H1 (cell line): ENCODE results near the gene SMARCA2. TPM values are rescaled to one million over a fixed set of nuclear protein-coding genes. Genes with fewer than 3 reads are reported as not detected.

Source experiments
- CTCF ChIA-PET: fragments of 300-600 bp; sonication (Branson Sonifier 250); formaldehyde crosslinking; loops from one replicate; lab custom pipeline; 2021; ENCODE audit not compliant: partially characterized antibody; lab: Charles Lee
- POLR2A ChIA-PET: fragments of 300-600 bp; sonication (Branson Sonifier 250); formaldehyde crosslinking; loops from one replicate; lab custom pipeline; 2021; ENCODE audit warnings: inconsistent platforms; ENCODE audit not compliant: partially characterized antibody; lab: Charles Lee
- DNase-seq, 2 experiments: peaks; one replicate each; pipeline versions ENCODE4 v3.0.0 to v3.0.0-alpha.2; 2010 to 2022; ENCODE audit warnings: low spot score in 2 of 2, low read depth in 1 of 2, mixed read lengths in 1 of 2
- FAIRE-seq: peaks from 2 replicates; lab custom pipeline; 2011; peaks lifted over from hg19 to GRCh38; lab: Jason Lieb, UNC
- H2AFZ ChIP-seq: 2 replicates; pipeline ENCODE4 v1.8.1; 2012; ENCODE audit warnings: low read length, inconsistent platforms
- H2AK5ac ChIP-seq: 2 replicates; pipeline ENCODE4 v1.6.1; 2013; ENCODE audit warnings: low read depth, low read length
- H2BK120ac ChIP-seq: replicated peaks from 2 replicates; pipeline ENCODE3; 2013; ENCODE audit warnings: low read depth, low read length, inconsistent platforms
- H2BK12ac ChIP-seq: 2 replicates; pipeline ENCODE4 v1.6.1; 2013; ENCODE audit warnings: low read depth, low read length
- H2BK15ac ChIP-seq: 2 replicates; pipeline ENCODE4 v1.6.1; 2013; ENCODE audit warnings: low read length
- H2BK20ac ChIP-seq: 2 replicates; pipeline ENCODE4 v1.6.1; 2013; ENCODE audit warnings: low read length
- H2BK5ac ChIP-seq: 2 replicates; pipeline ENCODE4 v1.6.1; 2013; ENCODE audit warnings: low read depth, low read length
- H3K14ac ChIP-seq: 2 replicates; pipeline ENCODE4 v1.6.1; 2013; ENCODE audit warnings: inconsistent platforms; ENCODE audit not compliant: insufficient read length
- H3K18ac ChIP-seq: 2 replicates; pipeline ENCODE4 v1.6.1; 2013; ENCODE audit warnings: low read length; ENCODE audit errors: extremely low read depth
- H3K23ac ChIP-seq: 2 replicates; pipeline ENCODE4 v1.6.1; 2013; ENCODE audit warnings: inconsistent platforms; ENCODE audit not compliant: insufficient read length
- H3K23me2 ChIP-seq: 2 replicates; pipeline ENCODE4 v1.6.1; 2013; ENCODE audit warnings: low read depth, low read length
- H3K27ac ChIP-seq: 2 replicates; pipeline ENCODE4 v1.6.1; 2011; ENCODE audit warnings: low read depth, low read length, inconsistent platforms
- H3K27me3 ChIP-seq, 4 experiments: replicated peaks in 1 of 4; 1 replicate in 1 of 4; 2 replicates in 3 of 4; pipeline versions ENCODE4 v1.6.1 to v1.8.1; 2011 to 2013; ENCODE audit warnings: low read length in 3 of 4, mild to moderate bottlenecking in 3 of 4, inconsistent platforms in 2 of 4, mixed read lengths in 2 of 4, moderate library complexity in 1 of 4; ENCODE audit not compliant: control insufficient read depth in 3 of 4, insufficient read depth in 3 of 4; ENCODE audit errors: extremely low read depth in 1 of 4
- H3K36me3 ChIP-seq, 4 experiments: 2 replicates each; pipeline versions ENCODE4 v1.6.1 to v1.8.1; 2011 to 2013; ENCODE audit warnings: mild to moderate bottlenecking in 4 of 4, low read length in 3 of 4, moderate library complexity in 2 of 4, control low read depth in 1 of 4, inconsistent platforms in 1 of 4; ENCODE audit not compliant: insufficient read depth in 4 of 4, control insufficient read depth in 2 of 4
- H3K4ac ChIP-seq: replicated peaks from 2 replicates; pipeline ENCODE3; 2013; ENCODE audit warnings: low read length, low read depth, mixed read lengths, inconsistent platforms; ENCODE audit not compliant: insufficient read length
- H3K4me1 ChIP-seq, 4 experiments: replicated peaks in 1 of 4; 1 replicate in 1 of 4; 2 replicates in 3 of 4; pipeline versions ENCODE4 v1.6.1 to v1.8.1; 2011 to 2013; ENCODE audit warnings: low read length in 3 of 4, inconsistent platforms in 2 of 4, mixed read lengths in 1 of 4; ENCODE audit not compliant: insufficient read depth in 4 of 4, control insufficient read depth in 3 of 4
- H3K4me2 ChIP-seq, 2 experiments: 2 replicates each; pipeline versions ENCODE4 v1.6.1 to v1.8.1; 2011 to 2013; ENCODE audit warnings: low read depth in 2 of 2, low read length in 2 of 2, control low read depth in 1 of 2, inconsistent platforms in 1 of 2, mild to moderate bottlenecking in 1 of 2; ENCODE audit not compliant: insufficient read depth in 1 of 2
- H3K4me3 ChIP-seq, 4 experiments: fragments of 200-600, 300-600 bp in 1 of 4; sonication (generic), shearing (Covaris generic), sonication (Bioruptor Twin) in 1 of 4; 2 replicates each; pipeline versions ENCODE4 v1.5.1 to v1.8.1; 2011 to 2016; ENCODE audit warnings: low read length in 4 of 4, low read depth in 3 of 4, control low read depth in 2 of 4, inconsistent platforms in 2 of 4, mild to moderate bottlenecking in 2 of 4, mixed read lengths in 1 of 4, moderate library complexity in 1 of 4; ENCODE audit not compliant: insufficient read depth in 2 of 4; ENCODE audit errors: extremely low read depth in 1 of 4
- H3K56ac ChIP-seq: replicated peaks from 2 replicates; pipeline ENCODE3; 2013; ENCODE audit warnings: low read depth, mild to moderate bottlenecking, mixed read lengths, low read length, inconsistent platforms; ENCODE audit not compliant: insufficient read length
- H3K79me1 ChIP-seq: 2 replicates; pipeline ENCODE4 v1.6.1; 2013; ENCODE audit warnings: low read depth, low read length, control low read depth
- H3K79me2 ChIP-seq, 2 experiments: 2 replicates each; pipeline versions ENCODE4 v1.6.1 to v1.8.1; 2012 to 2013; ENCODE audit warnings: low read length in 2 of 2, mild to moderate bottlenecking in 2 of 2, inconsistent platforms in 1 of 2; ENCODE audit not compliant: insufficient read depth in 2 of 2, control insufficient read depth in 1 of 2
- H3K9ac ChIP-seq, 4 experiments: replicated peaks in 1 of 4; 1 replicate in 1 of 4; 2 replicates in 3 of 4; pipeline versions ENCODE4 v1.6.1 to v1.8.1; 2011 to 2013; ENCODE audit warnings: low read depth in 3 of 4, low read length in 3 of 4, control low read depth in 2 of 4, mild to moderate bottlenecking in 2 of 4, moderate library complexity in 2 of 4, inconsistent platforms in 1 of 4; ENCODE audit errors: extremely low read depth in 1 of 4
- H3K9me3 ChIP-seq, 2 experiments: 2 replicates each; pipeline versions ENCODE4 v1.6.1 to v1.8.1; 2012 to 2013; ENCODE audit warnings: mild to moderate bottlenecking in 2 of 2, moderate library complexity in 2 of 2, control low read depth in 1 of 2, inconsistent platforms in 1 of 2, low read depth in 1 of 2, low read length in 1 of 2, mixed read lengths in 1 of 2; ENCODE audit not compliant: insufficient read depth in 2 of 2
- H4K20me1 ChIP-seq, 2 experiments: replicated peaks in 1 of 2; 2 replicates each; pipeline versions ENCODE3 to v1.8.1; 2011 to 2013; ENCODE audit warnings: inconsistent platforms in 2 of 2, low read length in 2 of 2, mild to moderate bottlenecking in 1 of 2; ENCODE audit not compliant: insufficient read depth in 2 of 2, control insufficient read depth in 1 of 2
- H4K5ac ChIP-seq: 2 replicates; pipeline ENCODE4 v1.6.1; 2013; ENCODE audit warnings: low read length, low read depth, mixed read lengths, inconsistent platforms; ENCODE audit not compliant: insufficient read length
- H4K8ac ChIP-seq: 2 replicates; pipeline ENCODE4 v1.8.0; 2013; ENCODE audit warnings: mild to moderate bottlenecking, moderate library complexity, low read length, inconsistent platforms; ENCODE audit not compliant: insufficient read depth; ENCODE audit errors: extremely low read depth
- H4K91ac ChIP-seq: replicated peaks from 2 replicates; pipeline ENCODE3; 2013; ENCODE audit warnings: low read length, mixed read lengths, inconsistent platforms; ENCODE audit not compliant: insufficient read length
- CHD2 ChIP-seq: IDR thresholded peaks from 2 replicates; pipeline ENCODE4 v1.6.1; 2012; ENCODE audit warnings: low read length, improper control_type of control experiment
- HDAC6 ChIP-seq: IDR thresholded peaks from one replicate; pipeline ENCODE4 v1.7.1; 2012; ENCODE audit warnings: low read depth, mild to moderate bottlenecking, inconsistent platforms, low read length, moderate library complexity
- POLR2A ChIP-seq, 2 experiments: IDR thresholded peaks; 1 replicate in 1 of 2; 2 replicates in 1 of 2; pipeline ENCODE4 v1.6.1; 2011; ENCODE audit warnings: low read depth in 2 of 2, low read length in 2 of 2, mild to moderate bottlenecking in 2 of 2; ENCODE audit errors: control extremely low read depth in 1 of 2
- SIRT6 ChIP-seq: IDR thresholded peaks from one replicate; pipeline ENCODE4 v1.7.1; 2012; ENCODE audit warnings: low read length, inconsistent platforms
- SUZ12 ChIP-seq: fragments of 200-600 bp; sonication (generic); IDR thresholded peaks from 2 replicates; pipeline ENCODE4 v1.6.1; 2012; ENCODE audit warnings: mild to moderate bottlenecking, inconsistent platforms, low read length, moderate library complexity, mixed read lengths
- WGBS, 2 experiments: shearing (Covaris generic) in 1 of 2; methylation state at CpG; one replicate each; pipeline versions ENCODE4 v1.1.6 to v1.1.7; 2013 to 2015; ENCODE audit warnings: low lambda C conversion rate in 2 of 2, mixed read lengths in 2 of 2, inconsistent platforms in 1 of 2, low coverage in 1 of 2, missing lambda C conversion rate in 1 of 2; ENCODE audit not compliant: insufficient replicate concordance in 2 of 2, insufficient coverage in 1 of 2, insufficient read length in 1 of 2; ENCODE audit errors: extremely low coverage in 1 of 2, missing lambda C conversion rate in 1 of 2; 5-methylcytosine and 5-hydroxymethylcytosine counted together
- polyA plus RNA-seq, 7 experiments: library from polyadenylated mRNA; depleted of rRNA in 3 of 7; stranded (reverse) in 5 of 7; unstranded in 2 of 7; fragments of >200 nt in 5 of 7; fragments of 200-250 nt in 2 of 7; gene quantifications; 1 replicate in 5 of 7; 2 replicates in 1 of 7; 4 replicates in 1 of 7; pipeline versions ENCODE4 v1.2.1 to v1.2.3, GENCODE V29; 2011 to 2013; ENCODE audit warnings: missing spikeins in 2 of 7, mixed read lengths in 2 of 7
- total RNA-seq: library from RNA; stranded (reverse); fragmentation: NEBNext Ultra II Directional; extraction: Animal tissue kit (Norgen Biotek cat#: 25700); gene quantifications from 2 replicates; pipeline ENCODE4 v1.2.1, GENCODE V29; 2021

Gene SMARCA2
- total and polyA plus RNA-seq, 2 of the 8 experiments (the other 6 are each of a cell fraction or from before 2014, with no cell fraction given) = 6.3 to 21.7 TPM

DNA sequence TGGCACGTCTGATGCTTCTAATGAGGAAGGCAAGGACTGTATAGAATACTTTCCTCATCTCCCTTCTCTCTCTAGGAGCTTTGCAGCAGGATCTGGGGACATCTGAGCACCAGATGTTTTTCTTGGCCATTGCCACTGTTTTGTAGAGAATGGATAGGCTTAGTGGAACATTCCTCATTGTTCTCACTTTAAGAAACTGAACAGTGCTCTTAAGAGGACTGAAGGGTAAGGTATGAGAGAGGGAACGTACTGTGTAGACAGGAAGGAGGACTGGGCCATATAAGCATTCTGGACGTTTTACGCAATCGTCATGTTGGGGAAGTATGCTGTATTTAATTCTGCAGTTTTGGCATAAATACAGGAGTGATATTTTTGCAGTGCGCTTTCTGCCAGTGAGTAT, 70.6 kb downstream of the SMARCA2 start:
- Histone ChIP-seq H3K79me1 (no peaks in the 10 kb centered on the region), H3K23ac (no peak overlapping the region), H4K8ac (no peak overlapping the region), H4K91ac (no peak overlapping the region), H3K27ac (no peak overlapping the region), H3K14ac (no peak overlapping the region), H3K27me3 (no peaks in the 10 kb centered on the region), H3K4me3 (no peak overlapping the region), H3K18ac (no peak overlapping the region), H4K5ac (no peak overlapping the region), H2BK5ac (no peak overlapping the region), H3K9ac (no peak overlapping the region), H3K56ac (no peak overlapping the region), H3K4ac (no peak overlapping the region), H2BK20ac (no peak overlapping the region), H4K20me1 (no peaks in the 10 kb centered on the region), H2AFZ (no peak overlapping the region), H3K79me2 (no peaks in the 10 kb centered on the region), H3K4me1 (no peaks in the 10 kb centered on the region), H2BK12ac (no peak overlapping the region), H2AK5ac (no peak overlapping the region), H2BK120ac (no peak overlapping the region), H2BK15ac (no peak overlapping the region), H3K23me2 (no peaks in the 10 kb centered on the region; the same call in 1 of the 2 replicates), H3K36me3 (no peaks in the 10 kb centered on the region), H3K9me3 (no peaks in the 10 kb centered on the region), H3K4me2 (no peak overlapping the region)
- ChIA-PET POLR2A (no interaction called here), CTCF (interaction anchor here (1.0 to 3.5 kb wide), 5 partner anchors 13 to 163 kb away, joined by 3 to 22 read pairs (median 10); no protein-coding TSS in a partner anchor)
- DNase-seq = no peak
- no peak for FAIRE-seq
- WGBS, 2 experiments = 83% methylated on average over 6 of the region's 6 CpGs; no CpG with 5 or more reads in 1 of the 2 experiments
- TF ChIP-seq CHD2 (no peak), SUZ12 (no peak), POLR2A (IDR thresholded peaks at IDR 0.05; ENCODE audit: control extremely low read depth in 1 of 2, low read depth in 2 of 2, low read length in 2 of 2) (no peak), HDAC6 (no peak), SIRT6 (no peak)
